Measurements from ENCODE around the gene MAP2K7.

The MAP2K7 gene

GRCh38 chr19:7901337-7901736 lies 2.3 kb upstream of the MAP2K7 start:
- TF ChIP-seq CTCF (IDR thresholded peaks at IDR 0.05; ENCODE audit: low read depth, low read length, missing control alignments): no peak
- no peaks in the 10 kb centered on the region for H3K27me3 ChIP-seq (replicated peaks)
- H3K4me3 ChIP-seq (ENCODE audit: low read depth, low read length): no peak overlapping the region
- H3K36me3 ChIP-seq (replicated peaks): peaks cover 18% of the 10 kb centered on the region
- no peak overlapping the region for H3K27ac ChIP-seq
- in situ Hi-C loops (cut with HindIII; ENCODE audit: low pct_ligation_motif_present, low sequenced_read_pairs): no loop called here
- DNase-seq: no peak

GRCh38 chr19:7902796-7903243 lies 857 bp upstream of the MAP2K7 start:
- no peak for TF ChIP-seq CTCF (IDR thresholded peaks at IDR 0.05; ENCODE audit: low read depth, low read length, missing control alignments)
- H3K27me3 ChIP-seq (replicated peaks): no peaks in the 10 kb centered on the region
- peak overlapping the region; percentile 23 for H3K27ac ChIP-seq
- H3K36me3 ChIP-seq (replicated peaks): peaks cover 18% of the 10 kb centered on the region
- DNase-seq: no peak
- in situ Hi-C loops (cut with HindIII; ENCODE audit: low pct_ligation_motif_present, low sequenced_read_pairs): no loop called here
- H3K4me3 ChIP-seq (ENCODE audit: low read depth, low read length): peak overlapping the region; percentile 65

GRCh38 chr19:7904074-7905020 lies 670 bp downstream of the MAP2K7 start:
- no peak for TF ChIP-seq CTCF (IDR thresholded peaks at IDR 0.05; ENCODE audit: low read depth, low read length, missing control alignments)
- in situ Hi-C loops (cut with HindIII; ENCODE audit: low pct_ligation_motif_present, low sequenced_read_pairs): no loop called here
- DNase-seq: no peak
- Histone ChIP-seq H3K4me3 (ENCODE audit: low read depth, low read length) (peak overlapping the region; percentile 80), H3K27ac (peak overlapping the region; percentile 65), H3K36me3 (replicated peaks) (peaks cover 13% of the 10 kb centered on the region), H3K27me3 (replicated peaks) (no peaks in the 10 kb centered on the region)

- Histone ChIP-seq H3K27ac (no peak overlapping the region), H3K4me3 (ENCODE audit: low read depth, low read length) (no peak overlapping the region), H3K27me3 (replicated peaks) (no peaks in the 10 kb centered on the region), H3K36me3 (replicated peaks) (peaks cover 11% of the 10 kb centered on the region)
- in situ Hi-C loops (cut with HindIII; ENCODE audit: low pct_ligation_motif_present, low sequenced_read_pairs): no loop called here
- no peak for DNase-seq
- TF ChIP-seq CTCF (IDR thresholded peaks at IDR 0.05; ENCODE audit: low read depth, low read length, missing control alignments): no peak
These were observed 1.6 kb downstream of the MAP2K7 start for GRCh38 chr19:7905268-7905667.

- H3K27ac ChIP-seq: no peak overlapping the region
- H3K36me3 ChIP-seq (replicated peaks): peaks cover 15% of the 10 kb centered on the region
- TF ChIP-seq CTCF (IDR thresholded peaks at IDR 0.05; ENCODE audit: low read depth, low read length, missing control alignments): no peak
- no peak for DNase-seq
- in situ Hi-C loops (cut with HindIII; ENCODE audit: low pct_ligation_motif_present, low sequenced_read_pairs): no loop called here
- H3K4me3 ChIP-seq (ENCODE audit: low read depth, low read length): no peak overlapping the region
- H3K27me3 ChIP-seq (replicated peaks): no peaks in the 10 kb centered on the region
These were observed 2.2 kb downstream of the MAP2K7 start for GRCh38 chr19:7905859-7906258.

Measured in brain microvascular endothelial cell (primary cell).